GM12891 (cell line): Measurements from ENCODE around the gene UPF1.

ENCODE experiments used
- POLR2A ChIP-seq: IDR thresholded peaks from 2 replicates; pipeline ENCODE4 v1.6.1; 2011; ENCODE audit warnings: low read depth, low read length, control low read depth
- POLR2AphosphoS5 ChIP-seq: IDR thresholded peaks from 2 replicates; pipeline ENCODE4 v1.6.1; 2011; ENCODE audit warnings: low read depth, low read length, control low read depth
- SPI1 ChIP-seq: IDR thresholded peaks from 2 replicates; pipeline ENCODE4 v1.6.1; 2011; ENCODE audit warnings: low read depth, low read length, control low read depth
- TAF1 ChIP-seq: IDR thresholded peaks from 2 replicates; pipeline ENCODE4 v1.6.1; 2011; ENCODE audit warnings: low read depth, low read length, control low read depth

GRCh38 chr19:18901491-18901890 lies 69.7 kb downstream of the UPF1 start:
- TF ChIP-seq TAF1 (no peak), SPI1 (no peak), POLR2AphosphoS5 (no peak), POLR2A (no peak)
